Activated gamma-delta T cell treated with Interleukin-2 at 50 U/mL for 16 hours (primary cell): Measurements from ENCODE around the gene MPP1.
"Not testable (repeated sequence)": the region's sequence is repeated elsewhere in the genome, so short reads cannot be mapped to it uniquely, and the experiment has no call there.

Experiments
- DNase-seq: peaks from one replicate; pipeline ENCODE4 v3.0.0-alpha.2; 2020

Gene MPP1

GRCh38 chrX:154804957-154805695 lies at the start of gene MPP1:
Gene MPP1 (minus strand): TSS chrX:154805485. CDS start chrX:154805373, 112 bp downstream.
- DNase-seq, result peak; percentile 60

- DNase-seq, result no peak
Observed at GRCh38 chrX:154850957-154851611, 45.8 kb upstream of the MPP1 start.

GRCh38 chrX:154840856-154841255 lies 35.6 kb upstream of the MPP1 start:
- DNase-seq, result no peak

- DNase-seq, result no peak
Observed at GRCh38 chrX:154836163-154836562, 30.9 kb upstream of the MPP1 start.

- no peak for DNase-seq
Observed at GRCh38 chrX:154834562-154834961, 29.3 kb upstream of the MPP1 start, which contains the start of gene SMIM9. Gene SMIM9 (minus strand): TSS chrX:154834662. CDS start chrX:154830856, 3,806 bp downstream.

GRCh38 chrX:154833746-154834274 lies 28.5 kb upstream of the MPP1 start:
- DNase-seq, result no peak

GRCh38 chrX:154829926-154830442 lies 24.7 kb upstream of the MPP1 start:
- no peak for DNase-seq

- no peak for DNase-seq
Observed at GRCh38 chrX:154829134-154829533, 23.8 kb upstream of the MPP1 start.

- DNase-seq, result no peak
Observed at GRCh38 chrX:154828016-154828408, 22.7 kb upstream of the MPP1 start.

- DNase-seq, result no peak
Observed at GRCh38 chrX:154827194-154828015, 22.1 kb upstream of the MPP1 start.

GRCh38 chrX:154825586-154825985 lies 20.3 kb upstream of the MPP1 start:
- DNase-seq, result not testable (repeated sequence)

GRCh38 chrX:154824638-154825037 lies 19.4 kb upstream of the MPP1 start:
- DNase-seq, result no peak

GRCh38 chrX:154822029-154822428 lies 16.7 kb upstream of the MPP1 start:
- DNase-seq, result no peak

- DNase-seq, result no peak
Observed at GRCh38 chrX:154821523-154821922, 16.2 kb upstream of the MPP1 start.

GRCh38 chrX:154819771-154820341 lies 14.6 kb upstream of the MPP1 start:
- DNase-seq, result no peak

GRCh38 chrX:154818916-154819770 lies 13.9 kb upstream of the MPP1 start:
- no peak for DNase-seq

- DNase-seq, result not testable (repeated sequence)
Observed at GRCh38 chrX:154817048-154817618, 11.8 kb upstream of the MPP1 start.

GRCh38 chrX:154816326-154816898 lies 11.1 kb upstream of the MPP1 start:
- not testable (repeated sequence) for DNase-seq

- no peak for DNase-seq
Observed at GRCh38 chrX:154815274-154815818, 10.1 kb upstream of the MPP1 start.

- no peak for DNase-seq
Observed at GRCh38 chrX:154813801-154814200, 8.5 kb upstream of the MPP1 start.
